ENCODE results near the gene MORC3. TPM values are rescaled to one million over a fixed set of nuclear protein-coding genes. Genes with fewer than 3 reads are reported as not detected.

Gene MORC3
- total RNA-seq, 2 donors from 2014 or later, result 26.8 to 28.7 TPM

Other genes with a start within 250 kb of the MORC3 start
- gene CBR3, start 185.1 kb upstream of the MORC3 start, total RNA-seq, result 1 to 10 TPM; 4.5 to 6.5 TPM
- gene DOP1B, start 163.4 kb upstream of the MORC3 start, total RNA-seq, result 10 to 100 TPM in 1 of 2 donors, 1 to 10 TPM in 1; 8.9 to 16.3 TPM
- 10 to 100 TPM; 20.2 to 38.0 TPM for gene CHAF1B, start 65.2 kb downstream of the MORC3 start, total RNA-seq
- gene CLDN14, start 159.9 kb downstream of the MORC3 start, total RNA-seq, result not detected